ENCODE data around the gene SDK1.

- TF ChIP-seq POLR2A (IDR thresholded peaks at IDR 0.05) (no peak), CTCF (IDR thresholded peaks at IDR 0.05) (no peak)
Measured at GRCh38 chr7:4108951-4109350, 807.9 kb downstream of the SDK1 start.
